ENCODE data around the gene TFIP11. TPM values are rescaled to one million over a fixed set of nuclear protein-coding genes. Genes with fewer than 3 reads are reported as not detected.
A peak's percentile ranks its signal among the peaks of the same experiment; 100 is the strongest.

The TFIP11 gene
- total RNA-seq, 3 donors from 2014 or later: 27.5 to 34.5 (median 29.0) TPM

GRCh38 chr22:26452236-26453016 lies 59.8 kb downstream of the TFIP11 start:
- Histone ChIP-seq H3K36me3 (peaks cover 7% of the 10 kb centered on the region), H3K4me3 (no peak overlapping the region), H3K27me3 (no peaks in the 10 kb centered on the region), H3K9me3 (no peaks in the 10 kb centered on the region), H3K27ac (no peak overlapping the region), H3K4me1 (no peaks in the 10 kb centered on the region)
- intact Hi-C loops (cut with DNase I; ENCODE audit: low total_unique reads): no loop called here
- no peak for DNase-seq (ENCODE audit: low spot score in 2 of 2)
- no peak for TF ChIP-seq POLR2AphosphoS5 (IDR thresholded peaks at IDR 0.05)
- TF ChIP-seq, protein P1, sequence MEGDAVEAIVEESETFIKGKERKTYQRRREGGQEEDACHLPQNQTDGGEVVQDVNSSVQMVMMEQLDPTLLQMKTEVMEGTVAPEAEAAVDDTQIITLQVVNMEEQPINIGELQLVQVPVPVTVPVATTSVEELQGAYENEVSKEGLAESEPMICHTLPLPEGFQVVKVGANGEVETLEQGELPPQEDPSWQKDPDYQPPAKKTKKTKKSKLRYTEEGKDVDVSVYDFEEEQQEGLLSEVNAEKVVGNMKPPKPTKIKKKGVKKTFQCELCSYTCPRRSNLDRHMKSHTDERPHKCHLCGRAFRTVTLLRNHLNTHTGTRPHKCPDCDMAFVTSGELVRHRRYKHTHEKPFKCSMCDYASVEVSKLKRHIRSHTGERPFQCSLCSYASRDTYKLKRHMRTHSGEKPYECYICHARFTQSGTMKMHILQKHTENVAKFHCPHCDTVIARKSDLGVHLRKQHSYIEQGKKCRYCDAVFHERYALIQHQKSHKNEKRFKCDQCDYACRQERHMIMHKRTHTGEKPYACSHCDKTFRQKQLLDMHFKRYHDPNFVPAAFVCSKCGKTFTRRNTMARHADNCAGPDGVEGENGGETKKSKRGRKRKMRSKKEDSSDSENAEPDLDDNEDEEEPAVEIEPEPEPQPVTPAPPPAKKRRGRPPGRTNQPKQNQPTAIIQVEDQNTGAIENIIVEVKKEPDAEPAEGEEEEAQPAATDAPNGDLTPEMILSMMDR (IDR thresholded peaks at IDR 0.05): no peak
- no peak for TF ChIP-seq POLR2A (IDR thresholded peaks at IDR 0.05)

DNA sequence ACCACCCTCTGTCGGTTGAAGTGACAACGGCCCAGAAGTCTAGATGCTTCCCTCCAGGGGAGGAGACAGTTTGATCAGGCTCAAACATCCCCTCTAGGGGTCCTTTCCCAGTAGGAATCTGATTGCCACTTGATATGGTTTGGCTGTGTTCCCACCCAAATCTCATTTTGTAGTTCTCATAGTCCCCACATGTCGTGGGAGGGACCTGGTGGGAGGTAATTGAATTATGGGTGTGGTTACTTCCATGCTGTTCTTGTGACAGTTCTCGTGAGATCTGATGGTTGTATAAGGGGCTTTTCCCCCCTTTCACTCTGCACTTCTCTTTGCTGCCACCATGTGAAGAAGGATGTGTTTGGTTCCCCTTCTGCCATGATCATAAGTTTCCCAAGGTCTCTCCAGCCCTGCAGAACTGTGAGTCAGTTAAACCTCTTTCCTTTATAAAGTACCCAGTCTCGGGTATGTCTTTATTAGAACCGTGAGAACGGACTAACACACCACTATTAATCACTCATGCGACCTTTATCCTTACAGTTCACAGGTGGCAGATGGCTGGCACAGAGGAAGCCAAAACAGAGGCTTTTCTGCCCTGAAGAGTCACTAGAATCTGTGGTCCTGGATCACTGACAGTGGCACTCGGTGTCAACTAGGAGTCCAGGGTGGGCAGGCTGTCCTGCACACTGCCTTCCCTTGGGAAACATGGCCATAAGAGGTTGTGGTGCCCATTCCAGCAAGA lies 61.7 kb downstream of the TFIP11 start:
- Histone ChIP-seq H3K27me3 (no peaks in the 10 kb centered on the region), H3K4me1 (no peaks in the 10 kb centered on the region), H3K36me3 (peaks cover 7% of the 10 kb centered on the region), H3K9me3 (no peaks in the 10 kb centered on the region), H3K27ac (no peak overlapping the region), H3K4me3 (no peak overlapping the region)
- intact Hi-C loops (cut with DNase I; ENCODE audit: low total_unique reads): no loop called here
- DNase-seq (ENCODE audit: low spot score in 2 of 2): peak in 1 of 2 donors; percentile 3
- TF ChIP-seq POLR2AphosphoS5 (IDR thresholded peaks at IDR 0.05) (no peak), POLR2A (IDR thresholded peaks at IDR 0.05) (no peak)
- TF ChIP-seq, protein P1 (IDR thresholded peaks at IDR 0.05): no peak

DNA sequence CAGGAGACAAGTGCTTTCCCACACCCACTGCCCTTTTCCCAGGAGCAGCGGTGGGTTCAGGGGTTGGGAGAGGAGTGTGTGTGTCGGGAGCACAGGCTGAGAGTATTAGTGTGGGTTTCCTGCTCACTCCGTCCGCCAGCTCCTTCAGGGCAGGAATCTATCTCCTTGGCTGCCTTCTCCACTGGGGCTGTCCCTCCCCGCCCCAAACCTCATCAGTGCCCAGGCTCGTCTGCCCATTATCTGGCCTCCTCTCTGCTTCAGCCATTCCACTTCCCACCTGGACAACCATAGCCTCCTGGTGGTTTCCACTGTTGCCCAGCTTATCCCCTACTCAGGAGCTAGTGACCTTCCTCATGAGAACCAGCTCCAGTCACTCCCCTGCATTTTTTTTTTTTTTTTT lies 63.3 kb downstream of the TFIP11 start:
- intact Hi-C loops (cut with DNase I; ENCODE audit: low total_unique reads): loop anchor here (2.0 kb wide), 1 partner anchor 170 kb away; the partner anchor contains the start of gene CRYBB1
- peaks cover 7% of the 10 kb centered on the region for H3K36me3 ChIP-seq
- peak in 1 of 2 donors; percentile 46 for DNase-seq (ENCODE audit: low spot score in 2 of 2)
- no peaks in the 10 kb centered on the region for H3K9me3 ChIP-seq
- TF ChIP-seq POLR2AphosphoS5 (IDR thresholded peaks at IDR 0.05) (no peak), POLR2A (IDR thresholded peaks at IDR 0.05) (no peak)
- TF ChIP-seq, protein P1 (IDR thresholded peaks at IDR 0.05): no peak
- H3K4me3 ChIP-seq: no peak overlapping the region
- no peaks in the 10 kb centered on the region for H3K4me1 ChIP-seq
- H3K27me3 ChIP-seq: no peaks in the 10 kb centered on the region
- H3K27ac ChIP-seq: no peak overlapping the region

DNA sequence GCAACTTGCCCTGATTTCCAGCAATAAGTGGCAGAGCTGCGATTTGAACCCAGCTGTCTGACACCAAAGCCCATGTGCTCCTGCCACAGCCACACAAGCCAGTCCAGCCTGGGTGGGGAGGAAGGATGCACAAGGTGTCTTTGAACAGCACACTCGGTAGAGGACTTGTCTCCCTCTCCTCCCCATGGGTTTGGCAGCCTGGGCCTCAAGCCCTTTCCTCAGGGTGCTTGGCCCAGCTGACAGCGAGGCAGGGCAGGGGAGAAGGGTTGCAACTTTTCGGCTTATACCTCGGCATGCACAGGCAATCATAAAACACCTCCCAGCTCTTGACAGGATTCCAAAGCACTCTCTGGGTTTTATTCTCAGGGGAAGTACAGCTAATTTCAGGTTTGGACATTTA lies 63.9 kb downstream of the TFIP11 start:
- no peak for DNase-seq (ENCODE audit: low spot score in 2 of 2)
- intact Hi-C loops (cut with DNase I; ENCODE audit: low total_unique reads): loop anchor here (2.0 kb wide), 1 partner anchor 170 kb away; the partner anchor contains the start of gene CRYBB1
- peaks cover 7% of the 10 kb centered on the region for H3K36me3 ChIP-seq
- no peak overlapping the region for H3K4me3 ChIP-seq
- TF ChIP-seq POLR2A (IDR thresholded peaks at IDR 0.05) (no peak), POLR2AphosphoS5 (IDR thresholded peaks at IDR 0.05) (no peak)
- TF ChIP-seq, protein P1 (IDR thresholded peaks at IDR 0.05): no peak
- H3K27ac ChIP-seq: no peak overlapping the region
- no peaks in the 10 kb centered on the region for H3K27me3 ChIP-seq
- no peaks in the 10 kb centered on the region for H3K4me1 ChIP-seq
- no peaks in the 10 kb centered on the region for H3K9me3 ChIP-seq
